ENCODE results near the gene PMM1. TPM values are rescaled to one million over a fixed set of nuclear protein-coding genes. Genes with fewer than 3 reads are reported as not detected.

The PMM1 gene
- total RNA-seq, 1 experiment from 2014 or later = 49.3 TPM

GRCh38 chr22:41620589-41621098, 31.0 kb upstream of the PMM1 start, which contains the start of gene DESI1:
Gene DESI1, minus strand, starts transcription at chr22:41621043. Its CDS starts 204 bp downstream, at chr22:41620839.
- no peaks in the 10 kb centered on the region for H3K9me2 ChIP-seq (ENCODE audit: insufficient read depth)
- CTCF ChIA-PET = interaction anchor here (0.6 to 1.0 kb wide), 2 partner anchors 31 to 46 kb away, joined by 4 read pairs; partner anchors contain the start of gene PMM1
- no peaks in the 10 kb centered on the region for H3K27me3 ChIP-seq (ENCODE audit: insufficient read depth, low read depth)
- H3K27ac ChIP-seq = peak within 1 kb of the TSS; percentile 79
- H3F3A ChIP-seq (ENCODE audit: insufficient read depth, low read depth) = peaks cover 35% of the 10 kb centered on the region
- POLR2A ChIA-PET (ENCODE audit: unreplicated experiment) = interaction anchor here (0.5 to 1.6 kb wide), 7 partner anchors 9 to 70 kb away, joined by 3 to 37 read pairs (median 6); partner anchors contain the start of gene PMM1
- H3K79me2 ChIP-seq (ENCODE audit: low read depth) = peaks cover 96% of the 10 kb centered on the region
- peak within 1 kb of the TSS; percentile 93 for H2AFZ ChIP-seq
- H4K20me1 ChIP-seq (ENCODE audit: insufficient read depth) = peaks cover 45% of the 10 kb centered on the region
- H3K4me2 ChIP-seq = peak within 1 kb of the TSS; percentile 93
- intact Hi-C loops (cut with micrococcal nuclease; ENCODE audit: unreplicated experiment) = loop anchor here (1.0 to 2.0 kb wide), 3 partner anchors 31 to 670 kb away; partner anchors contain the start of genes PMM1, POLR3H and RBX1
- H3K36me3 ChIP-seq (ENCODE audit: low read depth) = peaks cover 25% of the 10 kb centered on the region
- H3K4me1 ChIP-seq (replicated peaks; ENCODE audit: insufficient read depth) = peaks cover 33% of the 10 kb centered on the region
- BruUV-seq (replicated peaks) = no TSS peak
- H3K4me3 ChIP-seq = peak within 1 kb of the TSS; percentile 90
- H3K9me3 ChIP-seq (ENCODE audit: insufficient read depth, low read depth) = no peaks in the 10 kb centered on the region
- DNase-seq = peak in 1 of 2 experiments; percentile 40
- no peak for TF ChIP-seq EZH2 (IDR thresholded peaks at IDR 0.05; ENCODE audit: low read depth)
- TF ChIP-seq CTCF (conservative IDR thresholded peaks at IDR 0.05) = no peak

GRCh38 chr22:41619979-41620588, 30.4 kb upstream of the PMM1 start:
- Histone ChIP-seq H3K9me2 (ENCODE audit: insufficient read depth) (no peaks in the 10 kb centered on the region), H3K4me2 (peak overlapping the region; percentile 89), H3K36me3 (ENCODE audit: low read depth) (peaks cover 21% of the 10 kb centered on the region), H3K4me1 (replicated peaks; ENCODE audit: insufficient read depth) (peaks cover 33% of the 10 kb centered on the region), H3K27me3 (ENCODE audit: insufficient read depth, low read depth) (no peaks in the 10 kb centered on the region), H3K9me3 (ENCODE audit: insufficient read depth, low read depth) (no peaks in the 10 kb centered on the region), H3F3A (ENCODE audit: insufficient read depth, low read depth) (peaks cover 35% of the 10 kb centered on the region), H4K20me1 (ENCODE audit: insufficient read depth) (peaks cover 44% of the 10 kb centered on the region), H3K4me3 (peak overlapping the region; percentile 90), H2AFZ (peak overlapping the region; percentile 80), H3K27ac (peak overlapping the region; percentile 65), H3K79me2 (ENCODE audit: low read depth) (peaks cover 95% of the 10 kb centered on the region)
- ChIA-PET POLR2A (ENCODE audit: unreplicated experiment) (interaction anchor here (0.6 kb wide), 3 partner anchors 31 to 52 kb away, joined by 3 to 19 read pairs (median 5); partner anchors contain the start of gene PMM1), CTCF (interaction anchor here (0.5 kb wide), 2 partner anchors 28 to 30 kb away, joined by 4 to 7 read pairs; partner anchors contain the start of gene PMM1)
- TF ChIP-seq EZH2 (IDR thresholded peaks at IDR 0.05; ENCODE audit: low read depth) (no peak), CTCF (conservative IDR thresholded peaks at IDR 0.05) (no peak)
- BruUV-seq (replicated peaks) = TSS peak; percentile 54
- DNase-seq = peak; percentile 46 to 58
- intact Hi-C loops (cut with micrococcal nuclease; ENCODE audit: unreplicated experiment) = loop anchor here (2.0 kb wide), 2 partner anchors 75 to 669 kb away; partner anchors contain the start of genes POLR3H and RBX1

GRCh38 chr22:41613456-41613855, 23.8 kb upstream of the PMM1 start:
- Histone ChIP-seq H3K4me3 (no peak overlapping the region), H3K27ac (no peak overlapping the region), H3F3A (ENCODE audit: insufficient read depth, low read depth) (peaks cover 3% of the 10 kb centered on the region; the same call in 1 of the 2 replicates), H2AFZ (no peak overlapping the region), H3K27me3 (ENCODE audit: insufficient read depth, low read depth) (no peaks in the 10 kb centered on the region), H3K79me2 (ENCODE audit: low read depth) (peaks cover 53% of the 10 kb centered on the region), H3K4me1 (replicated peaks; ENCODE audit: insufficient read depth) (peaks cover 11% of the 10 kb centered on the region), H3K36me3 (ENCODE audit: low read depth) (0 out of 2 replicates have a peak, but pooled peaks cover 5% of the 10 kb centered on the region), H4K20me1 (ENCODE audit: insufficient read depth) (peaks cover 42% of the 10 kb centered on the region), H3K9me2 (ENCODE audit: insufficient read depth) (no peaks in the 10 kb centered on the region), H3K9me3 (ENCODE audit: insufficient read depth, low read depth) (no peaks in the 10 kb centered on the region), H3K4me2 (no peak overlapping the region)
- TF ChIP-seq CTCF (conservative IDR thresholded peaks at IDR 0.05) (no peak), EZH2 (IDR thresholded peaks at IDR 0.05; ENCODE audit: low read depth) (no peak)
- intact Hi-C loops (cut with micrococcal nuclease; ENCODE audit: unreplicated experiment) = no loop called here
- ChIA-PET POLR2A (ENCODE audit: unreplicated experiment) (no interaction called here), CTCF (no interaction called here)
- no TSS peak for BruUV-seq (replicated peaks)
- DNase-seq = no peak

Data from PC-9 (cell line).